SH-SY5Y (cell line): ENCODE data around the gene NDUFS8.

Source experiments
- GATA2 ChIP-seq: IDR thresholded peaks from 2 replicates; pipeline ENCODE4 v1.6.1; 2011; ENCODE audit warnings: mild to moderate bottlenecking, low read depth, low read length
- GATA3 ChIP-seq: IDR thresholded peaks from 2 replicates; pipeline ENCODE4 v1.6.1; 2011; ENCODE audit warnings: low read depth, mild to moderate bottlenecking, low read length, moderate library complexity

NDUFS8 gene

GRCh38 chr11:68066742-68067141 is 36.3 kb downstream of the NDUFS8 start:
- no peak for TF ChIP-seq GATA3
- TF ChIP-seq GATA2 = no peak

DNA sequence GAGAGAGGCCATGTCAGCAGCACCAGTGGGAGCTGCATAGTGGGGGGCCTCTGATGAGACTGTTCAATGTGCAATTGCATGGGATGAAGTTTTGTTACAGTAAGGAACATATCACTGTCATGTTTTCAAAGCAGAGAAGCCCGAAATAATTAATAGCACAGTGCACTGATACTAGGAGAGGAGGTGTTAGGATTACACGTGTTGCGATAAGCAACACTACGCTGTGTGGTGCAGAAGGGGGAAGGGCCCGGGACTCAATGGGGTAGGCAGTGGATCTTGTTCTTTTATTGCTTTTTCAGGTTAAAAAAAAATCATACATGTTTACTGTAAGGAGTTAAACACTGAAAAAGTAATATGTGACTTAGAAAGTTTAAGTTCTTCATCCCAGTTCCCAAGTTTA is 37.5 kb downstream of the NDUFS8 start:
- TF ChIP-seq GATA3 = no peak
- no peak for TF ChIP-seq GATA2

DNA sequence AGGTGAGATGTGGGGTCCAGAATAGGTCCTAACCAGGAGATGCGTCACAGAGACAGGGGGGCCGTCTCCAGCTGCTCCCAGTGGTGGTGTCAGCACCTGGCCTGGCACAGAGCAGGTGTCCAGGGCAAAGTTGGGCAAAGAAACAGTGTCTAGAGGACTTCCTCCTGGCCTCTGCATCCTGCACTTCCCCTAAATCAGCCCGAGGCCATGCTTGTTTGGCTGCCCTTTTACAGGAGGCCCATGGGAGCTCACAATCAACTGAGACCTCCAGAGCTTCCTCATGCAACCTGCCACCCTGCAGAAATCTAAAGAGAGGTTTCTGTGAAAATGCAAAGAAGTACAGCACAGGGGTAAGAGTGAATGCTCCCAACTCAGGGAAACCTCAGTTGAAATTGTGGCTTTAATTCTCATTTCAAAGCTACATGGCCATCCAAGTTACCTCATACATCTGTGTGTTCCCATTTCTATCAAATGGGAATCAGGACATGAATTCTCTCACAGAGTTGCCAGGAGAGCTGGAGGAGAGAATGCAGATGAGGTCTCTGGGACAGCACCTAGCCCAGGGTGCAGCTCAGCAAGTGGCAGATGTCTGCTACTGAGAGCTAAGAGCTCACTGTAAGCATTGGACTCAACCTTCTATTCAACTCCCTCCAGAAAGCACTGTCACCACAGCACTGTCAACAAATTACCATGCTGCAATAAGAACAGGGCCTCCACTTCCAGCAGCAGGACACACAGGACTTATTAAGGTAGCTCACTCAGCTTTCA is 41.0 kb downstream of the NDUFS8 start:
- TF ChIP-seq GATA2 (no peak), GATA3 (no peak)

DNA sequence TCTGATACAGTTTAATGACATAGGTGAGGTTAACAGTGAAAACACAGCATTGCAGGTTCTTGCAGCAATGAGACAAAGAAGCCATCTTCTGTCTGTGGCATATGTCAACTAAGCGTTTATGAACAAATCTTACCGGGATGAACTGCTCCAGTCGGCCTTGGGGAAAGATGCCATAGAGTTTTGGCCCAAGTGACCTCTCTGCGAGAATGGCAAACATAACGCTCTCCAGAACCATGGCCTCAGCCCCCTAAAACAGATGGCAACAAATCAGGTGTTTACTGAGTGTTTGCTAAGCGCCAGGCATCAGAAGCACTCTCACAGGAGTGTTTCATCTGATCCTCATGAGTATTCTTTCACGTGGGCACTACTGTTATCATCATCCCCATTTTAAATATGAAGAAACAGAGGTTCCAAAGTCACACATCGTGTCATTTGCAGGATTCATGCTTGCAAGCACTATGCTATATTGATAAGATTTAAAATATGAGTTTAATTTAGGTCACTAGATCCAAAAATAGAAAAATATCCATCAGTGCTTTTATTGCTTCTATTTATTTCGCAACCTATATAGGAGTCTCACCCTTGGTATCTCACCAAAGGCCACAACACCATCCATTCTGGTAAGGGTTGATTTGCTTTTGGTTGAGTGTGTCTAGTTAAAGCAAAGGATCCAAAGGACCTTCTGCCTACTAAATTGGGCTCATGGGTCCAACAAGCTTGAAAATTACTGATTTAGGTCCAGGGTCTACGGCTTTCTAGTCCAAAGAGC is 44.3 kb downstream of the NDUFS8 start:
- TF ChIP-seq GATA3 = no peak

DNA sequence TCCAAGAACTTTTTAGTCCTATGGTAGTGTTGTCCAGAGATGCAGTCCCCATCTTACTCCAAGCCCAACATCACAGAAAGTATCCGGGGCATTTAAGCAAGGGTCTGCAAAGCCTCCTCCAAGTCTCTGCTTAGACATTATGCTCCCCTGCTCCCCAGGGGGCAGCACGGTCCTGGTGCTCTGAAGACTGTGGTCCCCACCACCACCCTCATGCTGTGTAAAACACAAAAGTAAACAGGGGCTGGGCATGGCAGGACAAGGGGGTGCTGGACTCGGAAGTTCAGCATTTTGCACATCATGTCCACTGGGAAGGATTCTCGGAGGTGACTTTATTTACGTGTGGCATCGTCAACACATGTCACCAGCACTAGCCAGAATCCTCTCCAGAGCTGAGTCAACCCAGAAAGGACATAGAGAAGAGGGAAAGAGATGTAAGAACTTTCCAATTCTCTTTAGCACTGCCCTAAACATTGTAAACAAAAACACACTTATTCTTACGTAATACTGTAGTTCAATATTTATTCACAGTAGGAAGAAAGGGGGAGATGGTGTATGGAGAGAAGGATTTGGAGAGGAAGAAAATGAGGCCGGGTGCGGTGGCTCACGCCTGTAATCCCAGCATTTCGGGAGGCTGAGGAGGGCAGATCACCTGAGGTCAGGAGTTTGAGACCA is 46.0 kb downstream of the NDUFS8 start:
- no peak for TF ChIP-seq GATA2
- no peak for TF ChIP-seq GATA3

DNA sequence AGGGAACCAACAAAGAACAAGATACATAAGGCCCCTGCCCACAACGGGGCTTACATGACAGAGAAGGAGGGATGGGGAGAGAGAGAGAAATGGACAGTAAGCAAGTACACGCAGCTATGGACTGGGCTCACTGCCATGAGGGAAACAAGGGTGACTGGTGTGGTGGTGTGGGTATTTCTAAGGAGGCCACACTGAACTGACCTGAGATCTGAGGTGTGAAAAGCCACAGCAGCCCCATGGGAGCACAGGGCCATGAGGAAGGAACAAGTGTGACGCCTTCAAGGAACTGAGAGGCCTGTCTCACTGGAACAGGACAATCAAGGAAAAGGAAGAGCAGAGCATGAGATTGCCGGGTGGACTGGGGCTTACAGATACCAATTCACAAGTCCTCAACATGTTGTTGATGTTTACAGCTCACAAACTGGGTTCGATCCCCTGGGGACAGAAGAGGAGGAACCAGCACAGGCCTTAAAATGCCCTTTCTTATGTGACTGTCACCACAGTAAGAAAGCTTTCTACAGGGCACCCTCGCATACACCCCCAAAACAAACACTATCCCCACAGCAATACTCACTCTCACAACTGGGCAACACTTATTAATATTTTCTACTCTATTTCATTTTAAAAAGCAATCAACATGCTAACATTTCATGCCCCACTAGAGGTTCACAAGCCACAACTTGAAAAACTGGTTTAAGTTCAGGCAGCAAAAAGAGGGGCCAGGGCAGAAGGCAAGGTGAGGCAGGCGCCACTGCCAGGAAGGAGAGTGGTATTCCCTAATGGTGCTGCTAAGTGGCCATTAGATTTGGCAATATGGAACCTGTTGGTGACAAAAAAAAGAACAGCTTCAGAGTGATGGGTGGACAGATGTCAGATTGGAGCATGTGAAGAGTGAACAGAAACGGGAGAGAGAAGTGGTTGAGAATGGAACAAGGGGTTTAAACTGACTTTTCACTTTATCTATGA is 47.4 kb downstream of the NDUFS8 start:
- TF ChIP-seq GATA3 (no peak), GATA2 (no peak)

- TF ChIP-seq GATA3 = no peak
Observed at GRCh38 chr11:68080860-68081259, 50.4 kb downstream of the NDUFS8 start.

DNA sequence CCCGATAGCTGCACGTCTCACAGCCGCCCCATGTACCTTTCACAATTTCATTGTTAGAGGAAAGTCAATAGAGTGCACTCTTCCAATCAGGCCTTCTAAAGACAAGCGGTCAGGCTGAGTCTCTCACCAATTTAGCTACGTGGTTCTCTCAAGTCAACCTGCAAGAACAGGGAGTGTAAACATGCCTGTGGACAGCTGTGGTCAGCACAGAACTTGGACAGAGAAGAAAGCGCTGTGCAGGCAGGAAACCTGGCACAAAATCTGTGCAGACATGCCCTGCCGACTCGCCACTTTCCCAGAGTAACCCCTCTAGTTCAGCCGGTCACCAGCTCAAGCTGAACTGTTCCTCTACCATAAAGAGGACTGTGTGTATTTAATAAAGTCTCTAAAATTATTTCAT is 51.2 kb downstream of the NDUFS8 start:
- no peak for TF ChIP-seq GATA2
- no peak for TF ChIP-seq GATA3

DNA sequence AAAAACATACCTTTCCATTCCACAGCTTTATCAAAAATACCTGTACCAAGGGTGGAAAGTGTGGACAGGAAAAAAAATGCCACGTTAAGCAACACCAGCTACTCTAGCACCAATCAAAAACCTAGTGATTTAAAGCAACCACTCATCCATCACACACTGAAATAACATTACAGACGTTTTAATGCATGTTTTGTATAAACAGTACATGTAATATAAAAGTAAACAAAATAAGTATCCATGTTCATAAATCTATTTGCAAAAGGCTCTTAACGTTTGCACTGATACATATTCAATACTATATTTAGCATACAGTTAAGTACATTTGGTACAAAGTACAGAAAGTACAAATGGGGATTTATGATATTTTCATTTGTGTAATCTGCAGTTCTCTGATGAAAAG is 52.0 kb downstream of the NDUFS8 start:
- TF ChIP-seq GATA3 = no peak

DNA sequence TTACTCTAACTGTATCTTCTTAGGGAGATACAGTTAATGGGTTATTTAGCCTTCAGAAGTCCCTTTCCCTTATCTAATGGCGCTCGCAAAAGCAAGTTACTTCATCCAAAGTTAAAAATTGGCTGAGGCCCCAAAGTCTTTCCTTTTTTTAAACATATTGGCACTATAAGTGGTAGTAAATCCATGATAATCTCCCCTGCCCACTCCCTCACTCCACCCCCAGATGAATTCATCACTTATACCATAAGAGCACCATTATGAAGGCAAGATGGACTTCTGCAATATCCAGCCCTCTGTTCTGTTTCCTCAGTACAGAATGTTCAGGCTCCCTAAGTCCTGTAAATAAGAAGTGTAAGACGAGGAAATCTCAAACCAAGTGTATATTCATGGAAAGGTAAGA is 53.0 kb downstream of the NDUFS8 start:
- TF ChIP-seq GATA2 (no peak), GATA3 (no peak)
